Esophagus squamous epithelium (tissue), 4 donors: ENCODE measurements around the gene MLLT1.

Experiments used
- POLR2A ChIP-seq, 4 donors: fragments of 450-650 bp; IDR thresholded peaks; one replicate each; pipeline ENCODE4 v1.6.1; 2017; ENCODE audit warnings: antibody characterized with exemption in 4 of 4, mild to moderate bottlenecking in 4 of 4, moderate library complexity in 3 of 4
- TF ChIP-seq, protein P1 (sequence below), 6 experiments: fragments of 450-650 bp in 4 of 6; fragments of 200-600 bp in 2 of 6; sonication (generic) in 2 of 6; IDR thresholded peaks; one replicate each; pipeline ENCODE4 v1.5.1; 2016 to 2019; ENCODE audit warnings: antibody characterized with exemption in 6 of 6, mild to moderate bottlenecking in 4 of 6, moderate library complexity in 4 of 6

DNA sequence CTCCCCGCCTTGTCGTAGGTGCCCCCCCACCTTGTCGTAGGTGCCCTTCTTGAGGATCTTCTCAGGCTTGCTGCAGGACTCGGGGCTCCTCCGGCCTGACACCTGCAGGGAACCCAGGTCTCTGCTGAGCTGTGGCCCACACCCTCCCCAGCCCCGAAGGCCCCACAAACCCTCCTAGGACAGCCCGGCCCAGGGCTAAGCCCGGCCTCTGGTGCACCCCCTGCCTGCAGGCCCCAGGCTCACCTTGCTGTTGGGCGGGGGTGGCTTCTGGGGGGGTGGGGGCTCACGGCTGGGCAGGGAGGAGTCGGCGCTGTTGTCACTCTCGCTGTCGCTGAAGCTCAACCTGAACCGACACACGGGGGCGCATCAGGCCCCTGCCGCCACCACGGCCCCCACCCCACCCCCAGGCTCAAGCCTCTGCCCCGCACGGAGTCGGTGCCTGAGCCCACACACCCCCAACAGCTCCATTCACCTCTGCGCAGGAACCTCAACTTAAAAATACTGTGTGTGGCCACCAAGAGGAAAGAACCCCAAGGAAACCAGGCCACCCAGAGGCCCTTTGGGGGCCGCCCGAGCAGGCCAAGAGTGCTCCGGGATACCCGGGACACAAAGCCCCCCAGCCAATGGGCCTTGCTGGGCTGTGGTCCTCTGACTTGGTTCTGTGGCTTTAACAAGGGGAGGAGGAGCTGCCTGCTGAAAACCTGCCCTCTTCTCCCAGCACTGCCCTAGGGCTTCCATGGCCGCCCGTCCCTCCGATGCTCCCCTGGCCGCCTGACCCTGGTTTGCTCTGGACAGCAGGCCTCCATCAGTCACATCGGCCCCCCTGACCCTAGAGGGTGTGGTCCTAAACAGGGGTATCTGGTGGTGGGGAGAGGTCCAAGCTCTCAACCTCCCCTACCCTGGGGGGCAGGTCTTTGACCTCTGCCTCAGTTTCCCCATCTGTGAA is 65.8 kb downstream of the MLLT1 start:
- TF ChIP-seq, protein P1, sequence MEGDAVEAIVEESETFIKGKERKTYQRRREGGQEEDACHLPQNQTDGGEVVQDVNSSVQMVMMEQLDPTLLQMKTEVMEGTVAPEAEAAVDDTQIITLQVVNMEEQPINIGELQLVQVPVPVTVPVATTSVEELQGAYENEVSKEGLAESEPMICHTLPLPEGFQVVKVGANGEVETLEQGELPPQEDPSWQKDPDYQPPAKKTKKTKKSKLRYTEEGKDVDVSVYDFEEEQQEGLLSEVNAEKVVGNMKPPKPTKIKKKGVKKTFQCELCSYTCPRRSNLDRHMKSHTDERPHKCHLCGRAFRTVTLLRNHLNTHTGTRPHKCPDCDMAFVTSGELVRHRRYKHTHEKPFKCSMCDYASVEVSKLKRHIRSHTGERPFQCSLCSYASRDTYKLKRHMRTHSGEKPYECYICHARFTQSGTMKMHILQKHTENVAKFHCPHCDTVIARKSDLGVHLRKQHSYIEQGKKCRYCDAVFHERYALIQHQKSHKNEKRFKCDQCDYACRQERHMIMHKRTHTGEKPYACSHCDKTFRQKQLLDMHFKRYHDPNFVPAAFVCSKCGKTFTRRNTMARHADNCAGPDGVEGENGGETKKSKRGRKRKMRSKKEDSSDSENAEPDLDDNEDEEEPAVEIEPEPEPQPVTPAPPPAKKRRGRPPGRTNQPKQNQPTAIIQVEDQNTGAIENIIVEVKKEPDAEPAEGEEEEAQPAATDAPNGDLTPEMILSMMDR (IDR thresholded peaks at IDR 0.05): no peak
- no peak for TF ChIP-seq POLR2A (IDR thresholded peaks at IDR 0.05)
